Activated T-cell treated with anti-CD3 and anti-CD28 coated beads for 24 hours (primary cell): ENCODE data around the gene TENM4.

Source experiments
- DNase-seq: peaks from one replicate; pipeline ENCODE4 v3.0.0-alpha.2; 2020; ENCODE audit warnings: low read depth

TENM4 gene

DNA sequence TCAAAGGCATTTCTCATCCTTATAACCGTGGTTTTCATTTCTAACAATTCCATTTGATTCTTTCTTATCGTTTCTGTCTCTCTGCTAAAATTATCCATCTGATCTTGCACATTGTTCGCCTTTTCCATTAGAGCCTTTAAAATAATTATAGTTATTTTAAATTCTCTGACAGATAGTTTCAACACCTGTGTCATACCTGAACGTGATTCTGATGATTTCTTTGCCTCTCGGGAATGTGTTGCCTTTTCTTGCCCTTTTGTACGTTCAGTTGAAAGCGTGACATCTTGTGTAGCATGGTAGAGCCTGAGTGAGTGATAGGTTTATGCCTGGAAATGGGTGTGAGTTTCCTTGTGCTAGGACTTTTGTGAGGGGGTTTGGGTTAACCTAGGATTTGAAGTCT lies 744.7 kb downstream of the TENM4 start:
- no peak for DNase-seq

DNA sequence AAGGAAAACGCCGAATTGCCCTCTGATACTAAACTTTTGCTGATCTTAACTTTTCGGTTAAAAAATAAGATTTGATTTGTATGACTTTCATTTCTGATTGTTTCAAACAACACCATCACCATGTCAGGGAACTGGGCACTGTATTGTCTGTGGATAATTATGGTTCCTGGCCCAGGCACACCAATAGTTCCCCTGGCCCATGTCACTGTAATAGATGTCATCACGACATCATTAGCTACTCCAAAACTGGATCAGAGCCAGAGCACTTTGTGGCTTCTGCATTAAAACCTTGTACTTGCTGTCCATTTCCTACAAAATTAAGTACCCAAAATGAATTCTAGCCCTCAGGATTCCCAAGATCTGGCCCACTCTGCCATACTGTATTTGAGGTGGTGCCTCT lies 746.7 kb downstream of the TENM4 start:
- DNase-seq: no peak

DNA sequence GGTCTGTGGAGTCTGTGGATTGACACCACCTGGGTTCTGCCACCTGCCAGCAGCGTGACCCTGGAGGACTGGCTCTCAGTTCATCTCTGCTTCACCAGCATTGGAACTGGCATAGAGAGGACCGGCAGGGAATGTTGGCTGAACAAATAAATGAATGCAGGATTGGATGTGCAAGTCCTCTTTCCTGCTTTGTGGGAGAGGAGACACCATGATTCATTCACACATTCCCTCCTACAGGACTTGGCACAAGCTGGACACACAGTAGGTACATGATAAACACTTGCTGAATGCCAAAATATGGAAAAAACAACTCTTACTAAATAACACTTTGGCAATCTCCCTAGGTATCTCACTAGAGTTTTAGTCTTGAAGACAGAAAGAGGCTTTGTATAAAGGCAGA lies 749.6 kb downstream of the TENM4 start:
- DNase-seq: no peak

DNA sequence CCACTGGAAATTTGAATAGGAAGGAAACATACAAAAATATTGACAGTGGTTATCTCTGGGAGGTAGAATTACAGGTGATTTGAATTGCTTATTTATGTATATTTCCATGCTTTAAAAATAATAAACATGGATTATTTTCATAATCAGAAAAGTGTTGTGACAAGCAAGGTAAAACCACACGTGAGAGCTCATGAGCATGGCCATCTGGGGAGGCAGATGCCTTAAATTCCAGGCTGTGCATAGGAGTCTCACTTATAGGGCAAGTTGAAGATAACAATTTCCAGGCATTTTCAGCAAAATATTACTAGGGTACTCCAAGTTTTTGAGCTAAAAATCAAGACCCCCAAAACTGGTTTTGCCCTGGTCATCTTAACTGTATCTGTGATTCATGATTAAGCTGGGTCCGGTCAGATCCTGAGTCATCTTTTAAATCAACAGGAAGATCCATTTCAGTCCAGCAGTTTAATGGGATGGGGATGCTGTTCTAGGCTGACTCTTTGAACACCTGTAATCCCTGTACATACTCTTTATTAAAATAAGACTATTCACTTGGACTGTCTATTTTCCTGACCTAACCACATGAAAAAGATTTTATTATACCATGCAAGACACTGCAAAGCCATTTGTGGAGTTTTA lies 750.4 kb downstream of the TENM4 start:
- no peak for DNase-seq

DNA sequence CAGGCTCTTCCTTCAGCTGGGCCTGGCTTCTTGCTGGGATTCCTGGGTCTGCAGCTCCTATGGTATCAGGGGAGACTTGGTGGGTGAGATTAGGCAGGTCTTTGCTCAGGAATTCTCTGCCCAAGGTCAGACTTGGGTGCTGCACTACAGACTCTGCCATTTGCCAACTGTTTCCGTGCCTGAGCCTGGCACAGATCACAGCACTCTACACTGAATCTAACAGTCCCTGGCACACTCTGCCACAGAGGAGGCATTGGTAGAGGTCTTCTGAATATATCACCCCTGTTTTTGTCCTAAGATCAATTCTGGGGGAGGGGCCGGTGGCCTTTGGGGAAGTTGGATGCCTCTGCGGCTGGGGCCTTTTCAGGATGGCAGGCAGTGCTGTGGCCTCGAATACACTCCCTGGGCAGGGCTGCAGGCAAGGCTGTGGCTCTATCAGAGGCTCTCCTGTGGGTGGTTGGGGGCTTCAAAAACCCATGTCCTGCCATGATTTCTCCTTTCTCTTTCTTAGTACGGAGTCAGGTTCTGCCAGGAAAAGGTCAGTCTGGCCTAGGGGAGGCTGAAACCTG lies 751.2 kb downstream of the TENM4 start:
- no peak for DNase-seq

DNA sequence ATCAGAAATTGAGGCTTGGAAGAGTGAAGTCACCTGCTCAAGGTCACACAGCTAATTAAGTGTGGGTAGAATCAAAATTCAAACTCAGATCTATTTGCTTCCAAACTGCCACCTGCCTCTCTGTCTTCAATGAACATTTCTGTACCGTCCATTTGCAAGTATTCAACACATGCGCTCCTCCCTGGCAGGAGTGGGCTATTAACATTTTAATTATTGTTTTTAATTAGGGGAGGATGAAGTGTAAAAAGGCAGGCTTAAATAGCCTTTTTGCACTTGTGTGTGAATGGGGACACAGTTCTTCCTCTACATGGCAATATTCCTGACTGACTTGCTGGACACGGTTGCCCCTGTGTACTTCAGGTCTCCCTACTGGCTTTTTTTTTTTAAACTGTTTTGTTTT lies 751.7 kb downstream of the TENM4 start:
- DNase-seq: no peak

DNA sequence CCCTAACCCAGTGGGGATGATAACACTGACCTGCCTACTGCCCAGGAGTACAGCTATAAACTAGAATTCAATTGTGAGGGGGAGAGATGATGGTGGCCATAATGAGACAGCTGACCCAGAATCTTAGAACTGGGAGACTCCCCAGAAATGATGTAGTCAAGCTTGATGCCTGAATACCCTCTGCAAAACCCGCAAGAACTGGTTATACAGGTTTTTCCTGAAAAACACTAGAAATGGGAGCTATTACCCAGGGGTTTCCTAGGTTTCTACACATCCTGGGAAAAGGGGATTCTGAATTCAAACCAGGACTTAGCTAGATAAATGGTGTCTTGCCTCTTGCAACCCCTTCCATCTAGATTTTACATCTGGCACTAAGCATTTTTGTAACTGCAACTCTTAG lies 752.4 kb downstream of the TENM4 start:
- DNase-seq: no peak

DNA sequence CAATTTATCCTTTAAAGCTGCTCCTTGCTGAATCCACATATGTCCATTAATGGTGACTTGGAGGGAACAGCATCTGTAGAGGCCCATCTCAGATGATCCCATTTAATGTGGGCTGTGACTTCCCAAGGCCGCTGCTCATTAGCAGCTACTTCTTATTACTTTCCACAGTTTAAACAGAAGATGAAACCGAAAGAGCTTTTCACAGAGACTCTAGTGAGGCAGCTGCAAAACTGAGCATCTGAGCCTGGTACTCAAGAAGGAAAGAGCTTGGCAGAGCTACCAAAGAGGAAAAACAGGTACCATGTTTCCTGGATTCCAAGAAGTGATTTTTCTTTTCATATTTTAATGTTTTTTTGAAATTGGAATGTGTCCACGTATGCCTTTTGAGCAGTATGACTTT lies 755.7 kb downstream of the TENM4 start:
- no peak for DNase-seq

DNA sequence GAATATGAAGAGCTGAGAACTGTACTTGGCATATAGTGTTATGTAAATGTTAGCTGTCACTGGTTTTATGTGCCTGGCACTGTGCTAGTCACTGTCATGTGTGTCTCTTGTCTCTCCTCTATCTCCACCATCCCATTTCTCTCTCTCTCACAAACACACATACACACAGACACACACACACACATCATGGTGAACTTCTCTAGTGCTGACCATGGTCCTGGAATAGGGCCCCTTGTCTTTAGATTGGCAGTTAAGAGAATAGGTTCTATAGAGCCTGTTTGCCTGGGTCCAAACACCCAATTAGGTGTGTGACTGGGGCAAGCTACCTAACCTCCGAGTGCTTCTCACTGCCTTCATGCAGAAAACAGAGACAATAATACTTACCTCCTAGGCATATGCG lies 756.5 kb downstream of the TENM4 start:
- no peak for DNase-seq

DNA sequence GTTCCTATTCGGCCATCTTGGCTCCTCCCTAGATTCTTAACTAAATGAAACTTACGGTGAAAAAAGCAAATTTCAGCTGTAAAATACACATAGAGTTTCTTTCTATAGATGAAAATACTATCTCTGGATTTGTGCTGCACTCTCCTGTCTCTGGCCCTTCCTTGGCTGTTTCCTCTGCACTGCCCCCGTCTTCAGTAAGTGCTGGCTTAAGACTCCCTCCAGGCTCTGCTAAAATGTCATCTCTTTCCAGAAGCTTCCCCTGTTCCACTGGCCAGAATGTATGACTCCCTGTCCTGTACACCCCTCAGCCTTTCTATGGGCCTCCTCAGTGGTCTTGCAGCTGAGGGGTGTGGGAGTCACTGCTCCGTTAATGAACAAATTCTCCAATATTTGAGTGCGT lies 757.1 kb downstream of the TENM4 start:
- no peak for DNase-seq

DNA sequence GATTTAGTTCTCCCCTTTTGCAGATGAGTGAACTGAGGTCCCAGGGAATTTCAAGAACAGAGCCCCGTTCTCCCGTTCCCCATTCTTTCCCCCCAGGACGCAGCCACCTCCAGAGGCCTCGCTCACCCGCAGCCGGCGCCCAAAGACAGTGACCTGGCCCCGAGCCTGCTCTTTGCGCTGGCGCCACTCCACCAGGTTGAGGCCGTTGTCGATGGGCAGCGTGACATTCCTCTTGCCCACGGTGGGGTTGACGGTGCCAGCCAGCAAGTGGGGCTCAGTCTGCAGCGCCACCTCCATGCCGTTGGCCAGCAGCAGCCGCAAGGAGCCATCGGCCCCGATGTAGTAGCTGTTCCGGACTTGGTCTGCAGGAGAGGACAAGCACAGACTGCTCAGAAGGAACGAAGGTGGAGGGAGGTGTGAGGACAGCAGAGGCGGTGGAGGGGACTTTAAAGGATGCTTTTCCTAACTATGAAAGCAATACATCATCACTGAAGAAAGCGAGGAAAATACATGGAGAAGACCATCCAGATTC lies 764.7 kb downstream of the TENM4 start:
- DNase-seq: no peak

DNA sequence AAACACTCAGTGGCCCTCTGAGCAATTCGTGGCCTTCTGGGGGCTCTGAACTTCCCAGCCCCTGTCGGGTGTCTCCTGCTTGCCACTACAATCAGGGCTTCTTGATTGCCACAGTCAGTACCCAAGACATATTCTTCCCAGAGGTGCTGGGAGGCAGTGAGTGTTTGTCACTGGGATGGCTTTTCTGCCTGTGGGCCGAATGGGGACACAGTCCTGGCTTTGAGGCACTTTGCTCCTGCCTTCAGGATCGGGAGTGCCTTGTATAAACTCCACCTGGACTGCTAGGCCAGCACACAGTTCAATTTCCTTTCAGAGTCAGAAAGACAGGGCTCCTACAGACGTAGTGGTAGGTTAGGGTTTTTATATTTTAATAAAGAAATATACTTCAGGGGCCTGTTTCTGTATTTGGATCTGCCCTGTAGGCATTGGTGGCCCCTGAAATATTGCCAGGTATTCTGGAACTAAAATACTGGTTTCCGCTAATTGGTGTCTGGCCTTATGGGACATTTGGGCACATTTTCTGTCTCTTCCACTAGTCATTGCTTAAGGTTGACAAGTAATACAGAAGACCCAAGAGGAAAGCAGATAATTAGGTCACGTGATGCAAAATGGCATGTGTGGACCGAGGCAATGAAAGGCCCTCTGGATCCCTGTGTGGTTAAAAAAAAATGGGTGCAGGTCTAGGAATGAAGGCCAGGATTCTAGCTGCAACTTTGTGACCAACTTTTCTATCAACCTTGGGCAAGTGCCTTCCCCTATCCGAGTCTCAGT lies 767.8 kb downstream of the TENM4 start:
- no peak for DNase-seq

DNA sequence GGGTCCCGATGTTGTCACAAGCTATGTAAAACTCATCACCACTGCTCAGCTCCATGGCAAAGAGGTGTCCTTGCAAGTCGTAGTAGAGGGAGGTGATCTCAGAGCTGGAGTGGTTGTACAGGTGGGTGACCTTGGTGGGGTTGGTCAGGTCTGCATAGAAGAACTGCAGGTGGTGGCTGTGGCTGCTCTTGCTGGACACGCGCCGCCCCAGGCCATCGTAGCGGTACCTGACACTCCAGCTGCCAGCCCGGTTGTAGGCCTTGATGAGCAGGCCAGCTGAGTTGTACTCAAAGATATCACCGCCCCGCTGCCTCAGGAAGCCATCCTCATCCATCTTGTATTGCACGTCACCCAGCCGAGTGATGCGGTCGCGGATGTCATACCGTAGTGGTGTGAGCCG lies 771.6 kb downstream of the TENM4 start:
- DNase-seq: no peak

DNA sequence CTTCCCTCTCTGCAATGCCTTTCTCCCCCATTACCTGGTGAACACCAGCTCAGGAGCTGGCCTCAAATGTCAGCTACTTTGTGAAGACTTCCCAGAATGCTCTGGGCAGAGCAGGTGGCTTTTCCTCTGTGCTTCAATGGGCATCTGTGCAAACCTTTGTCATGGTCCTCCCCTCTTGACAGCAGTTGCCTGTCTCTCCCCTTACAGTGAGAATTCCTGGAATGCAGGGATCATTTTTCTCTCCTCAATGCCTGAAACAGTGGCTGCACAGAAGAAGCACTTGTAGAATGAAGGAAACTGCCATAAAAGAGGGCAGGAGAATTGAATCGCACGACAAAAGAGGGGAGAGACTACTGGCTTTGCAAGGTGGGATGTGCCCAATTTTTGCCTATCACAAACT lies 773.4 kb downstream of the TENM4 start:
- no peak for DNase-seq

DNA sequence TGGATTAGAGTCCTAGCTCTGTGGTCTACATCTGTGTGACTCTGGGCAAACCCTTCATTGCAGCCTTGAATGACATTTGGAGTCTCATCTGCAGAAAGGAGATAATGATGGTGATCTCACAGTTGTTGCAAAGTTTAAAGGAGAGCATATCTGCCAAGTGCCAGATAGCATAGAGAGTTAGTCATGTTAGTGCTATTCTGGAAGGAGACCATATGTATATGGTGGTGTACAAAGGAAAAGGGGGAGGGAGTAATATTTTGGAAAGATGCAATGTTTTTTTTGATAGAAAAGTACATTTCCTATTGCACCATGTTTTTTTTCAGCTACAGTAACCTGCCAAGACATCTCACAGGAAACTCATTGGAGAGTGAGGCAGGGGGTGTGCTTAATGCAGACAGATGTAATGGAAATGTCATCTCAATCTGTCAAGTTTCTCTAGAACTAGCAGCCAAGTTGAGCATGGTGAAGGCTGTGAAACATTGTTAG lies 774.1 kb downstream of the TENM4 start:
- no peak for DNase-seq

DNA sequence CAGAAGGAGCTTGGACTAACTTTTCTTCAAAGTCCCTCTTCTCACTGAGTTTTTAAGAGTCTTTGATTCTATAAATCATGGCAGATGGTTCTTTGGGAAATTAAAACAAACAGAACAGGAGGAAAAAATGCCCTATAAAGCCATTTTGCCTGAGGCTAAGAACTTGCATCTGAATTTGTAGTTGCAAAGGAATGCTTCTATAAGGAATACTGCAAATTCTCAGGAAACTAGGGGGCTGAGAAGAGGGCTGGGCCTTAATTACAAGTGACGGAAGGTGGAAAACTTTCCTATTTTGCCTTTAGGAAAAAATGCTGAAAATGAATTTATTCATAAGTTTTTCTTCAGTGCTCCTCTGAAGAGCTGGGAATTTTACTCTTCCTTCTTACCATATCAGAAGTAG lies 776.2 kb downstream of the TENM4 start:
- DNase-seq: no peak

DNA sequence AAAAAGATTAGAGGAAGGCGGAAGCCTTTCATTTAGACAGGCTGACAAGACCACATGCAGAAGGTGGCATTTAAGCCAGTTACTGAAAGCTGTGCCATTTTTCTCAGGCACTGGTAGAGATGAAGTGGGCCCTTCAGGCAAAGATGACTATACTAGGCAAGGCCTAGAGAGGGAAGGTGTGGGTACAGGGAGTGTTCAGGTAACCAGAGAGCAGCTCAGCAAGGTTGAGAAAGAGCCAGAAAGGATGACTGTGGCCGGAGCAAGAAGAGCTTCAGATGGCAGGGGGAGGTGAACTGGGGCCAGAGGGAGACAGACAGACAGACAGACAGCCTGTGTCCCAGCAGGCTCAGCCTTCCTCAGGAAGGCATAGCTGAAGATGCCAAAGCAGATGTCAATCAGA lies 778.0 kb downstream of the TENM4 start:
- no peak for DNase-seq

DNA sequence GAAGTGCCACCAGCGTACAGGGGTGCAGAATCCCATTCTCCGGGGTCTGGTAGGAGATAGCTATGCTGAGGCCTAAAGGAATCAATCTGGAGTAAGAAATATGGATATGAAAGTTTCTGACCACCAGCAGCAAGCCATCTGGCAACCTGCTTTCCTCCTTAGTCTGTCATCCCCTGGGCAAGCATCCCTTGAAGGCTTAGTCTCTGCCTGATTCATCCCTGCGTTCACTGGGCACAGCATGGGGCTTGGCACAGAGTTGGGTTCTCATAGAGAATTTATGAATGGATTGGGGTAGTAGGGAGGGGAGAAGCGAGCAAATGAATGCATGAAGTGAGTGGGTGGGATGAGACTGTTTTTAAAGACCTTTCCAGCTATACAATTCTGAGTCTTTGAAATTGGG lies 780.4 kb downstream of the TENM4 start:
- no peak for DNase-seq

DNA sequence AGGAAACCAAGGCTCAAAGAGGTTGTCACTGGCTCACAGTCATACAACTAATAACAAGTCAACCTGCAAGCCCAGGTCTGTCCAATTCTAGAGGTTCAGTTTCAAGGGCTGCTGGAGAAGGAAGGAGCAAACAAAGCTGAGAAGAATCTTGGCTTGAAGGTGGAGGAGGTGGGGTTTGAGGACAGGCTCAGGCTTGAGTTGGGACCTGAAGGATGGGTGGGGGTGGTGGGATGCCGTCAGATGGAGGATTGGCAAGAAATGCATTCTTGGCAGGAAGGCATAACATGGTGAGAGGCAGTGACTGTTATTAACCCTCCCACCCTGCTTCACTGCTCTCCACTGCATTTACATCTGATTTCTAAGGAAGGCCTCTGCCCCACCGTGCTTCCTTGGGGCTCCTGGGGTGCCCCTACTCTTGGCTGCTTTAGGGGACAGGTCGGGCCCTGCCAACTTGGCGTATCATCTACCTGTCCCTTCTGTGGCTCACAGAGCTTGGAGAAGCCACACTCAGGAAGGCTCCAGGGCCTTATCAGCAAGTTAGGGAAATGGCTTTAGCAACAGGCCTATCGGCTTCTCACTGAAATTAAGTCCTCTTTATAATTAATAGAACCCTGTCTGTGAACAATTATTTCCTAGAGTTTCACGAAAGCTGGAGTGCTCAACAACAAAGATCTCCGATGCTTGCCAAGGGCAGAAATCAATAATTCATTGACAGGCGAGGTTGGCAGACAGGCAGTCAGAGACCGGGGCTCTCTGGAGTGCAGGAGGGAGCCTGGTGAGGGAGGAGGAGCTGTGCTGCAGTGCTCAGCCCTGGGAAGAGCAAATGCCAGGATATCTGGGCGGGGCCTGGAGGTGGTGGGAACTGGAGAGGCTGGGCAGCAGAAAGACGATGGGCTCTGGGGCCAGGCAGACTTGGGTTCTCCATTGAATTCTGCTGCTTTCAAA lies 781.2 kb downstream of the TENM4 start:
- no peak for DNase-seq

DNA sequence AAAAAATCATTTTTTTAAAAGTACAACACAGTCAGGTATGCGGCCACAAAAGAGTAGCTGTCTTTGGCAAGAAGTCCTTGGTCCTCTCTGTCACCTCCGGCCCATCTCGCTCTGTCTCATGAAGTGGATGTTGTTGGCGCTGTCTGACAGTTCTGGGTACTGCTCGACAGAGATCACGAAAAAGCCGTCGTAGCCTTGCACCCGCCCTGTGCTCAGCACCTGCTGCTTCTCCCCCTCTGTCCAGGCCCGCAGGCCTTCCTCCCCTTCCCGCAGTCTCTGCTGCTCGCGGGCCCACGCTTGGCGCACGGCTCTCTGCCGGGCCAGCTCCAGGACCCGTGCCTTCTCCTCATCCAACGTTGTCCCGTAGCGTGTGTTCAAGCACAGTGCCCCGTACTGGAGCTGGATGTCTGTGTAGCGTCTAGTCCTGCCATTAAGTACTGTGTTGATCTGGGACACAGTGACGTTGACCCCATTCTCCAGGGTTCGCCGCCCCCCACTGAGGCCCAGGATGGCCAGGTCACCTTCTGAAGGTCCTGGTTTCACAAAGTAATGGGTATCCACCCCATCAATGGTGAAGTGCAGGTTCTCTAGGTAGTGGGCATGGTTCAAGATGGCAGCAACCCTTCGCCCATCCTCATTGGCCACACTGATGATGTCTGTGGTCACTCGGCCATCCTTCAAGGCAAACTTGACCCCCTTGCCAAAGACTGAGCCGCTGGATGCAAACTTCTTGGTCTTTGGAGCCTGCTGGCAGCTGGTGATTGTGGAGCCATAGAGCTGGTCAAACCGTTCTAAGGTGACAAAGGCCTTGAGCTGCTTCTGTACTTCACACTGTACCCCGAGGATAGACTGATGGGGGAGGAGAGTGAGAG lies 782.6 kb downstream of the TENM4 start:
- DNase-seq: no peak

DNA sequence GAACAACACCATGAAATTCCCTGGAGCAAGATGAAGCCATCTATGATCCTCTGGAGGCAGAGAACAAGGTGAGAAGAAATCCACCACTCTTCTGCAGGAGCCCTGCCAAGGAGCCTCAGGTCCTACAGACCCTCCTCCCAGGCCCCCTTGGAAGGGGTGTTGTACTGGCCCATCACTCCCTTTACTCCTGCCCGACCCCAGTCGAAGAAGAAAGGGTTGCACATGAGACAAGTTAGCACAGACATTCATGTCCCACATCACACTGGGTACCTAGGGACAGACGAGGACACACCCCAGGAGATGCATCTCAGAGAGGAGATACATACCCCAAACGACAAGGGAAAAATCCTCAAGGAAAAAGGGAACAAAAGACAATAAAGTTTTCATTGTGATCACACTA lies 783.4 kb downstream of the TENM4 start:
- DNase-seq: no peak
